HG03060 (cell line): ENCODE results near the gene C19orf44.
"Not testable (repeated sequence)": the region's sequence is repeated elsewhere in the genome, so short reads cannot be mapped to it uniquely, and the experiment has no call there.

Experiments
- ATAC-seq: cut with Tn5 transposase; IDR thresholded peaks from one replicate; pipeline ENCODE4 v1.9.1; 2021; ENCODE audit warnings: low read depth, moderate number of reproducible peaks; ENCODE audit not compliant: unreplicated experiment

Gene C19orf44

GRCh38 chr19:16466802-16467427 lies 29.3 kb upstream of the C19orf44 start:
- not testable (repeated sequence) for ATAC-seq

- no peak for ATAC-seq
These were observed 28.6 kb upstream of the C19orf44 start for GRCh38 chr19:16467581-16467980.

GRCh38 chr19:16470541-16470910 lies 25.7 kb upstream of the C19orf44 start:
- ATAC-seq, result no peak

GRCh38 chr19:16470911-16471811 lies 25.0 kb upstream of the C19orf44 start:
- no peak for ATAC-seq

- ATAC-seq, result not testable (repeated sequence)
These were observed 23.7 kb upstream of the C19orf44 start for GRCh38 chr19:16472559-16472899.

GRCh38 chr19:16472992-16473391 lies 23.2 kb upstream of the C19orf44 start:
- ATAC-seq, result no peak

- no peak for ATAC-seq
These were observed 22.3 kb upstream of the C19orf44 start for GRCh38 chr19:16473875-16474392.

GRCh38 chr19:16476401-16476800 lies 19.8 kb upstream of the C19orf44 start:
- ATAC-seq, result no peak

GRCh38 chr19:16477311-16477710 lies 18.9 kb upstream of the C19orf44 start:
- ATAC-seq, result no peak

GRCh38 chr19:16482745-16483144 lies 13.4 kb upstream of the C19orf44 start:
- no peak for ATAC-seq

GRCh38 chr19:16486476-16486875 lies 9.7 kb upstream of the C19orf44 start:
- ATAC-seq, result not testable (repeated sequence)

- no peak for ATAC-seq
These were observed 404 bp downstream of the C19orf44 start for GRCh38 chr19:16496613-16496983.

GRCh38 chr19:16497042-16497441 lies 848 bp downstream of the C19orf44 start:
- ATAC-seq, result no peak

- no peak for ATAC-seq
These were observed 1.6 kb downstream of the C19orf44 start for GRCh38 chr19:16497837-16498236.

GRCh38 chr19:16504271-16504670 lies 8.1 kb downstream of the C19orf44 start:
- no peak for ATAC-seq

GRCh38 chr19:16506161-16506560 lies 10.0 kb downstream of the C19orf44 start:
- not testable (repeated sequence) for ATAC-seq

GRCh38 chr19:16506961-16507360 lies 10.8 kb downstream of the C19orf44 start:
- no peak for ATAC-seq

GRCh38 chr19:16508546-16508945 lies 12.4 kb downstream of the C19orf44 start:
- no peak for ATAC-seq

- ATAC-seq, result no peak
These were observed 13.2 kb downstream of the C19orf44 start for GRCh38 chr19:16509141-16510061.

- not testable (repeated sequence) for ATAC-seq
These were observed 16.4 kb downstream of the C19orf44 start for GRCh38 chr19:16512611-16513010.
